Thoracic aorta (tissue), 2 donors: ENCODE results near the gene TECPR2. TPM values are rescaled to one million over a fixed set of nuclear protein-coding genes. Genes with fewer than 3 reads are reported as not detected.

Experiments used
- ATAC-seq: fragments of 150-250 bp; one replicate; pipeline ENCODE4 v1.8.0; 2017; ENCODE audit warnings: low read depth; ENCODE audit not compliant: insufficient number of reproducible peaks, low FRiP score
- DNase-seq: peaks from one replicate; pipeline ENCODE4 v3.0.0-alpha.2; 2020; ENCODE audit warnings: low spot score
- H3K27ac ChIP-seq, 2 donors: fragments of 200-600 bp; sonication (generic); 1 replicate in 1 of 2; 2 replicates in 1 of 2; pipeline ENCODE4 v1.5.1; 2016; ENCODE audit warnings: mild to moderate bottlenecking in 2 of 2, moderate library complexity in 2 of 2
- H3K27me3 ChIP-seq: fragments of 200-600 bp; sonication (generic); replicated peaks from 2 replicates; pipeline ENCODE4 v1.6.0; 2016; ENCODE audit warnings: mild to moderate bottlenecking; ENCODE audit not compliant: insufficient read depth
- H3K36me3 ChIP-seq: fragments of 200-600 bp; sonication (generic); one replicate; pipeline ENCODE4 v1.5.1; 2016
- H3K4me1 ChIP-seq, 2 donors: fragments of 200-600 bp; sonication (generic); 1 replicate in 1 of 2; 2 replicates in 1 of 2; pipeline versions ENCODE4 v1.5.1 to v1.6.0; 2016; ENCODE audit warnings: low read depth in 2 of 2, mild to moderate bottlenecking in 1 of 2; ENCODE audit not compliant: control insufficient read depth in 1 of 2
- H3K4me3 ChIP-seq: fragments of 200-600 bp; sonication (generic); 2 replicates; pipeline ENCODE4 v1.5.1; 2016; ENCODE audit warnings: mild to moderate bottlenecking
- H3K9me3 ChIP-seq: fragments of 200-600 bp; sonication (generic); 2 replicates; pipeline ENCODE4 v1.5.1; 2016
- CTCF ChIP-seq: fragments of 200-600 bp; sonication (generic); IDR thresholded peaks from one replicate; pipeline ENCODE4 v1.5.1; 2019; ENCODE audit warnings: antibody characterized with exemption
- total RNA-seq, 2 donors: library from RNA; depleted of rRNA; stranded (reverse); fragments of >200 nt; gene quantifications; one replicate each; pipeline versions ENCODE4 v1.1.0 to v1.2.3, GENCODE V29; 2016

The TECPR2 gene
- 10 to 100 TPM; 36.5 to 41.3 TPM for total RNA-seq

DNA sequence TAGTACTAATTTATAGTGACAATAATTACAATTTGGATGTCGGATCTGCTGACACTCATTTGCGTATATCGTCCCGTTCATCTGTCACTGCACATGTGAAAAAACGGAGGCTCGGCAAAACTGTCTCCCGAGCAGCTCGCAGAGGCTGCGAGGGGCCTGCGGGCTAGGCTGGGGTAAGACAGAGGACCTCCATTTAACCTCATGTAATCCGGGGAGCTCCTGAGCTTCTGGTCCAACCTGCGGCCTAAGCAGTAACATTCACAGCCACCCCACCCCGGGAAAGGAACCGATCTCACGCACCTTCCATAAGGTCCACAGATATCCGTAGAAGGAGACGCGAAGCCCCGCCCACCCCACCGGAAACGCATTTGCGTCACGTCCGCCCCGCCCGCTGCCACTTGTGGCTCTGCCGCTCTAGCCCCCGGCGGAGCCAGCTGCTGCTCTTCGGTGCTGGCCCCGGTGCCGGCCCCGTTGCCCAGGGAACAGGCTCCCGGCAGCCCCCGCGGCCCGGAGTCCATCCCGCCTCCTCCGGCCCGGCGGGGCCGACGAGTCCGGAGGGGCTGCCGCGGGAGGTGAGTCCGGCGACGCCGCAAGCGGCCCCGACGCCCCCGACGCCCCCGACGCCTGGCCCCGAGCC lies at the start of gene TECPR2, which contains the start of gene CINP:
TECPR2 (plus strand) TSS at position 397 of the 637 bp plus-strand sequence. CDS start 13,781 bp downstream, outside the sequence.
CINP (minus strand) TSS at position 346 of the 637 bp plus-strand sequence; CDS start at position 307, 39 bp downstream.
- ATAC-seq (peak; percentile 95), DNase-seq (peak; percentile 93)
- H3K27me3 ChIP-seq: no peaks in the 10 kb centered on the region
- TF ChIP-seq CTCF: no peak
- H3K27ac ChIP-seq: peak within 1 kb of the TSS; percentile 79 to 88
- peak within 1 kb of the TSS; percentile 95 for H3K4me3 ChIP-seq
- H3K36me3 ChIP-seq: peaks cover 4% of the 10 kb centered on the region
- no peaks in the 10 kb centered on the region for H3K9me3 ChIP-seq
- H3K4me1 ChIP-seq: peaks cover 18 to 27% of the 10 kb centered on the region in 2 donors

GRCh38 chr14:102314242-102315011 lies 48.3 kb upstream of the TECPR2 start:
- Histone ChIP-seq H3K27me3 (no peaks in the 10 kb centered on the region), H3K4me3 (peak overlapping the region; percentile 75), H3K36me3 (no peaks in the 10 kb centered on the region), H3K9me3 (no peaks in the 10 kb centered on the region), H3K27ac (no peak overlapping the region), H3K4me1 (peaks cover 5 to 42% of the 10 kb centered on the region in 2 donors)
- peak; percentile 93 for TF ChIP-seq CTCF
- ATAC-seq (peak; percentile 56), DNase-seq (peak; percentile 41)

DNA sequence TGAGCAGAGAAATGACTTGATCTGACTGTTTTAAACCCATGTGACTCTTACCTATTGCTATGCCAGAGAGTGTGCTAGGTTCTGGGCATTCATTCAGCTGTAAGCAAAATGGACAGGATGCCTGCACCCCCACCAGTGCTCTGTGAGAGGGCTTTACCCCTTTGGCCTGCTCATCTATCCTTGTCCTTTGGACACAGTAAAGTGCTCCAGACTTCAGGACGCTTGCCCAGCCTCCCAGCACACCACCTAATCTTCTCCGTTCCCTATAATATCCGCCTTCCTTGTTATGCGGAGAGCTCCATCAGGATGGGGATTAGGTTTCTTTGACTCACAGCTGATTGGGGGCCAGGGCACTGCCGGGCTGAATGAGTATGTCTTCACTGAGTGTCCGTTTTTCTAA lies 47.6 kb upstream of the TECPR2 start:
- ATAC-seq (no peak), DNase-seq (no peak)
- no peaks in the 10 kb centered on the region for H3K36me3 ChIP-seq
- H3K4me3 ChIP-seq: no peak overlapping the region
- no peaks in the 10 kb centered on the region for H3K27me3 ChIP-seq
- H3K4me1 ChIP-seq: peaks cover 5 to 43% of the 10 kb centered on the region in 2 donors
- no peaks in the 10 kb centered on the region for H3K9me3 ChIP-seq
- TF ChIP-seq CTCF: no peak
- H3K27ac ChIP-seq: no peak overlapping the region

- DNase-seq (peak; percentile 38), ATAC-seq (no peak)
- TF ChIP-seq CTCF: no peak
- H3K27me3 ChIP-seq: no peaks in the 10 kb centered on the region
- peak overlapping the region; percentile 64 to 75 for H3K27ac ChIP-seq
- H3K36me3 ChIP-seq: no peaks in the 10 kb centered on the region
- H3K4me1 ChIP-seq: peaks cover 5 to 54% of the 10 kb centered on the region in 2 donors
- no peaks in the 10 kb centered on the region for H3K9me3 ChIP-seq
- peak overlapping the region; percentile 75 for H3K4me3 ChIP-seq
These were observed 46.4 kb upstream of the TECPR2 start for GRCh38 chr14:102316338-102316742.
